Upper lobe of left lung (tissue), 4 donors: ENCODE data around the gene CAMK1.

Experiments
- EP300 ChIP-seq, 4 donors: sonication (generic); formaldehyde crosslinking; IDR thresholded peaks; one replicate each; pipeline ENCODE4 v1.5.1; 2017; ENCODE audit warnings: antibody characterized with exemption in 4 of 4, control low read depth in 2 of 4
- POLR2A ChIP-seq, 4 donors: fragments of 450-650 bp; IDR thresholded peaks; one replicate each; pipeline ENCODE4 v1.5.1; 2016 to 2017; ENCODE audit warnings: antibody characterized with exemption in 4 of 4, mild to moderate bottlenecking in 2 of 4
- POLR2AphosphoS5 ChIP-seq, 2 donors: sonication (generic); formaldehyde crosslinking; IDR thresholded peaks; one replicate each; pipeline ENCODE4 v1.5.1; 2017; ENCODE audit warnings: antibody characterized with exemption in 2 of 2
- TF ChIP-seq, protein P1 (sequence below), 6 experiments: fragments of 450-650 bp in 4 of 6; fragments of 200-600 bp in 2 of 6; sonication (generic) in 2 of 6; IDR thresholded peaks; one replicate each; pipeline ENCODE4 v1.5.1; 2016 to 2019; ENCODE audit warnings: antibody characterized with exemption in 6 of 6

DNA sequence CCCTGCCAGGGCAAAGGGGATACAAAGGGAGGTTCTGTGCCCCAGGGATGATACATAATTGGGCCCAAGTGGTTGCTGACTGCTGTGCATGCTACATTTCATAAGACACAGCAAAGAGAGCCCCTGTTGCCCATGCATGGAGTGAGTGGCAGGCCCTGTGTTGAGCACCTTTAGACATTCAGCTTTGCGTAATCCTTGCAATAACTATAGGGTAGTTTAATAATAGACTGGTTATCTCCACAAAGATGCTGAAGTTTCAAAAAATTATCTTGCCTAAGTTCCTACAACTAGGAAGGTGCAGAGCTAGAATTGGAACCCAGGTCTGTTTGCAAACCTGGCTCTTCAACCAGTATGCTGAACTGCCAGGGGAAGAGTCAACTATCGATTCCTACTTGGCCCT is 21.7 kb downstream of the CAMK1 start:
- TF ChIP-seq, protein P1, sequence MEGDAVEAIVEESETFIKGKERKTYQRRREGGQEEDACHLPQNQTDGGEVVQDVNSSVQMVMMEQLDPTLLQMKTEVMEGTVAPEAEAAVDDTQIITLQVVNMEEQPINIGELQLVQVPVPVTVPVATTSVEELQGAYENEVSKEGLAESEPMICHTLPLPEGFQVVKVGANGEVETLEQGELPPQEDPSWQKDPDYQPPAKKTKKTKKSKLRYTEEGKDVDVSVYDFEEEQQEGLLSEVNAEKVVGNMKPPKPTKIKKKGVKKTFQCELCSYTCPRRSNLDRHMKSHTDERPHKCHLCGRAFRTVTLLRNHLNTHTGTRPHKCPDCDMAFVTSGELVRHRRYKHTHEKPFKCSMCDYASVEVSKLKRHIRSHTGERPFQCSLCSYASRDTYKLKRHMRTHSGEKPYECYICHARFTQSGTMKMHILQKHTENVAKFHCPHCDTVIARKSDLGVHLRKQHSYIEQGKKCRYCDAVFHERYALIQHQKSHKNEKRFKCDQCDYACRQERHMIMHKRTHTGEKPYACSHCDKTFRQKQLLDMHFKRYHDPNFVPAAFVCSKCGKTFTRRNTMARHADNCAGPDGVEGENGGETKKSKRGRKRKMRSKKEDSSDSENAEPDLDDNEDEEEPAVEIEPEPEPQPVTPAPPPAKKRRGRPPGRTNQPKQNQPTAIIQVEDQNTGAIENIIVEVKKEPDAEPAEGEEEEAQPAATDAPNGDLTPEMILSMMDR (IDR thresholded peaks at IDR 0.05): no peak
- TF ChIP-seq POLR2A (IDR thresholded peaks at IDR 0.05) (no peak), EP300 (IDR thresholded peaks at IDR 0.05) (no peak), POLR2AphosphoS5 (IDR thresholded peaks at IDR 0.05) (no peak)
